Stimulated activated CD4-positive, alpha-beta T cell treated with anti-CD3 and anti-CD28 coated beads, Interleukin-4, amount 100 ng/mL, for 48 hours (primary cell): ENCODE data around the gene RSPRY1.

ENCODE experiments used
- DNase-seq, 2 donors: peaks; one replicate each; pipeline ENCODE4 v3.0.0-alpha.2; 2020; ENCODE audit warnings: low read depth in 2 of 2

The RSPRY1 gene

DNA sequence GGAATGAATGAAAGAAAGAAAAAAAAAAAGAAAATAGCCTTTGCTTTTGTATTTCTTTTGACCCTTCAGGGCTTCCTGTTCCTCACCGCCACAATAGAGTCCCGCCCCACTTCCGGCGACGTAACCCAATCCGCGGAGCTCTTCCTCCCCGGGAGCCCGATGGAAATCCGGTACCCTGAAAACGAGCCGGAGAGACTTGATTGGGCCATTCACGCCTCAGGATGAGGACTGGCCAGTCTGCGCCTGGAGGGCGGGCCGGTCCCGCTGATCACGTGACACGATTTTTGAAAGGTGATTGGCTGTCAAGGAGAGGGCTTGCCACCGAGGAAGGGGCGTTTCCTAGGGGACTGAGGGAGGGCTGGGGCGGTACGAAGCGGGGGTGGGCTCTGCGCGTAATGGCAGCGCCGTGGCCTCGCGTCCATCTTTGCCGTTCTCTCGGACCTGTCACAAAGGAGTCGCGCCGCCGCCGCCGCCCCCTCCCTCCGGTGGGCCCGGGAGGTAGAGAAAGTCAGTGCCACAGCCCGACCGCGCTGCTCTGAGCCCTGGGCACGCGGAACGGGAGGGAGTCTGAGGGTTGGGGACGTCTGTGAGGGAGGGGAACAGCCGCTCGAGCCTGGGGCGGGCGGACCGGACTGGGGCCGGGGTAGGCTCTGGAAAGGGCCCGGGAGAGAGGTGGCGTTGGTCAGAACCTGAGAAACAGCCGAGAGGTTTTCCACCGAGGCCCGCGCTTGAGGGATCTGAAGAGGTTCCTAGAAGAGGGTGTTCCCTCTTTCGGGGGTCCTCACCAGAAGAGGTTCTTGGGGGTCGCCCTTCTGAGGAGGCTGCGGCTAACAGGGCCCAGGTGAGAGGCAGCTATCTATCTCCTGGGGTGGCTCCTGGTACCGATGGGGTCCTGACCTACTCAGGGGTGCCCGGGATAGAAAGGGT, at the start of gene RSPRY1, which contains the start of gene PSME3IP1:
Gene RSPRY1, plus strand, starts transcription at position 385 of the 927 bp plus-strand sequence. CDS start 18,330 bp downstream, outside the sequence.
Gene PSME3IP1, minus strand, starts transcription at position 95 of the 927 bp plus-strand sequence. CDS start 12,185 bp downstream, outside the sequence.
- DNase-seq, result peak; percentile 95 to 97

DNA sequence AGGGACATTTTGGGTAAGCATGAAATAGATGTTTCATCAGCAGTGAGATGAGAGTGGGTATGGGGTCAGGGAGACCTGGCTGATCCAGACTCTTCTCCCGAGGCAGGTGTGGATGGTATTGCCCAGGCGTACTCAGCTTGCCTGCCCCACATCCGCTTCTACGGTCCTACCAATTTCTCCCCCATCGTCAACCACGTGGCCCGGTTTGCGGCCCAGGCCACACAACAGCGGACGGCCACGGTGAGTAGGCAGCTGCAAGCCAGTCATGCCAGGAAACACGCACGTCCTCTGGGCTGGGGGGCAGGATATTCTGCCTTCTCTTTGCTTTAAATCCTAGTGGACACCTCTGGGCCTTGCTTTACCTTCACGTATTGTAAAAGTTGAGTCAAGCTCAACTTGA, 49.1 kb upstream of the RSPRY1 start:
- DNase-seq, result no peak

DNA sequence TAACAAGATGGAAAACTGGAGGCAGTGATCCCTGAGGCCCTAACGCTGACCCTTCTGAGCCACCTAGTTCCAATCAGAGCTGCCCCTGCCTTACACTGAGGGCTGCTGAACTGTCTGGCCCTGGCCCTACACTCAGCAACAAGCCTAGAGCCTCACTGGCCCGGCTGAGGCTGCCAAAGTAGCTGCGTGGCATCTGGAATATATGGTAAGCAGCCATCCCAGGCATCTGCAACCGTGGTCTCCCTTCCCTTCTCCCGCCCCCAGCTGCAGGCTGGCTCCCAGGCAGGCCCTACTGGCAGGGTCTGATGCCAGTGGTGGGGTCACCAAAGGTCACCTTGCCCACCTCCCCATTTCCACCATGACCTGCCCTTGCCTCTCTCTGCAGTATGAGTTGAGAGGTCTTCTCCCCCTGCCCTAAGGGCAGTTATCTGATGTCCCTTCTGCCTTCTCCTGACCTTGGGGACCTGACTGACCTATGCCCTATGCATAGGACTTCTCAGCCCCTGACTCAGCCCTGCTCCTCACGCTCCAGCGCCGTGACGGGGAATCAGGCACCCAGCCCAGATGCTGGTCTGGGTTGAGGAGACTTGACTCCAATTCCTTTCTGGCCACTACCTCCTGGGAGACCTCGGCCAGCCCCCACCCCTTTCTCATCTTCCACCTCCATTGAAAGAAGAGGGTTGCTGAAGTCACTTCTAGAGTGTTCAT, 48.4 kb upstream of the RSPRY1 start:
- no peak for DNase-seq

DNA sequence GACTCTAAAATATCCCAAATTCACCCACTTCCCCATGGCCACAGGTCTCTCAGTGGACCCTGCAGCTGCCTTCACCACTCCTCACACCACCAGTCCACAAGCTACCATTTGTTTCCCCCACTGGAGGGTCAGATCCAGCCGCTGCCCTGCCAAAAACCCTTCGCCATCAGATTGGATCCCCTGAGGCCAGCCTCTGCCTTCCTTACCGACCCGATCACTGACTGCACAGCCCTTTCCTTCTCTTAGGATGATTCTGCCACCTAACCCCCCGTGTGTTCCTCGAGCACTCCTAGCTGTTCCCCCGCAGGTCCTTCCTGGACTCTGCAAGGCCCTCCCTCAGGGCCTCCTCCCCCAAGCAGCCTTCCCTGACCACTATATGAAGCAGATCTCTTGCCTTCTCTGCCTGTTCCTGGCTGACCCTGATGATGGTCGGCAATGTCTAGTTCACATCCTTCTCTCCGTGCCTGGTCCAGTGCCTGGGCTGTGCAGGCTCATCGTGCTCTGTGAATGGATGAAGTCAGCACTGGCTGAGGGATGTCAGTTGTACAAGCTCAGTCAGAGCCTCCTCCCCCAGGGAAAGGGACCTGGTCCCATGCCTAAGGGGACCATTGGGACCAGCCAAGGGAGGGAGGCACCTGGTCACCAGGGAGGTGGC, 47.7 kb upstream of the RSPRY1 start:
- no peak for DNase-seq

DNA sequence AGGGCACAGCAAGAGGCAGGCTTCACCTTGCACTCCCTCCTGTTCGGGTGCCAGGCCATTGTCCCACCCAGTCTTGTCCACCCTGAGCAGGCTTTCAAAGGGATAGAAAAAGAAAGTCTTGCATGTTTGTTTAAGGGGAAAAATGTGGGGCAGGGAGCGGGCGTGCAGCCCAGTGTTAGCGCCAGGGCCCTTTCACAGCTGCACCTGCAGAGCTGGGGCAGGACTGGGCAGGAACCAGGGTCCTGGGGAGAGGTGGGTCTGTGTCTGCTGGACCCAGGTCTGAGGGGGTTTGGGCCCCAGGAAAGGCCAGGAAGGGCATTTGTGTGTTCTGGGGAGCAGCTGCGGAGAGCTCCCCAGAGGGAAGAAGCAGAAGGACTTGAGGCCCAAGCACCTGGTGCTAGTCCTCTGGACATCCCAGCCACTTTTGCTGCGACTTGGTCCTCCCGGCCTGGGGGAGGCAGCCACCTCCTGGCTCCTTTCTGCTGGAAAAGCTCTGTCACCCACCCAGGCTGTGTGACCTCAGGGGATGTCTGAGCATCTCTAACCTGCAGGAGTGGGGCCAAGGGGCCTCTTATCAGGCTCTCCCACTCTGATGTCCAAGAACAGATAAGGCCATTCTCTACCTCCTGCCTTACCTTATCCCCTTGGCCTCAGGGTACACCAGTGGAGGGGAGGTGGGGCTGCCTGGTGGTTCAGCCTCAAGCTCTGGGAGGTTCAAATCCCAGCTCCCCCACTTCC, 45.0 kb upstream of the RSPRY1 start:
- DNase-seq, result no peak

GRCh38 chr16:57141822-57142631, 44.1 kb upstream of the RSPRY1 start:
- DNase-seq, result no peak

DNA sequence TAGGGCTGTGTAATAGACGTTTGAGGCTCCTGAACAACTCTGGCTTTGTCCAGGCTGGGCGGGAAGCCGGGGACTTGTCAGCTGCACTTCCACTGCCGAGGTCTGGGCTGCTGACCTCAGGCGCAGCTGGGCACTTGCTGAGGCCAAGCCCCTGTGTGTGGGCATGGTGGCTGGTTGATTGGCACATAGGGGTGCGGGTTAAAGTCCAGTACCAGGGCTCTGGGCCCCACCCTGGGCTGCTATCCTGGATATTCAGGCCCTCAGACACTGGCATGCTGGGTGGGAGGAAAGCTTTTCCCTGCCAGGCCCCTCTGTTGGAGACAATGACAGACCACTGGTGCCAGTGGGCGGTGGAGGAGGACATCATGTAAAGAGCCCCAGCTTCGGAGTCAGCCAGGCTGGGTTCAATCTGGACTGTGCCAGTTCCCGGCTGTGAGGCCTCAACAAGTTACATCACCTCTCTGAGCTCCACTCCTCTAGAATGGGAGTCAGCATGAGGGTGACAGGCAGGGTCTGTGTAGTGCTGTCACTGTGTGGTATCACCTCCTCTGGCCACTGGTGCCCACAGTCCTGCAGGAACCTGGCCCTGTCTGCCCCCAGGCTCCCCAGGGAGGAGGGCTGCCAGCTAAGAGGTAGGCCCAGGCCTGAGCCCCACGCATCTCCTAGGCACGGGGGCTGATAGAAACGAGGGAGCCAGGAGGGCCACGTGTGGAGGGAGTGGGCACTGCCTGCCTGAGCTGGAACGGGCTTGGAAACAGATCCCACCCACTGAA, 42.8 kb upstream of the RSPRY1 start:
- DNase-seq, result no peak

DNA sequence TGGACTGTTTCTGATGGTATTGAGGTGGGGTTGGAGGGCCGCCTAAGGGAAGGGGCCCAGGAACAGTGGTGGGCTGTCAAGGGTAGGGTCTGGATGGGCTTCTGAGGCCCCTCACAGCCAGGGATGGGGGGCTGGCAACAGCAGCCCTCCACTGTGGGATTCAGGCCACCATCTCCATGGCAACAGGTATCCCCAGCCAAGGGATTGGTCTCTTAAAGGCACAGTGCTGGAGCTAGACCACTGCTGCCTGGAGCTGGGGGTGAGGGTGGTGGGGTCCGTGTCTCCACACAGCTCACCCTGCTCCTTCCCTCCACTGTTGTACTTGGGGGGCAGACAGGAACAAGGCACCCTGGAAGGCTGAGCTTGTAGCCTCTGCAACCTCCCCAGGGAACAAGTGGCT, 42.1 kb upstream of the RSPRY1 start:
- DNase-seq, result no peak

- DNase-seq, result no peak
Measured at GRCh38 chr16:57145046-57146021, 40.8 kb upstream of the RSPRY1 start.

GRCh38 chr16:57146040-57146647, 40.0 kb upstream of the RSPRY1 start:
- DNase-seq, result no peak

DNA sequence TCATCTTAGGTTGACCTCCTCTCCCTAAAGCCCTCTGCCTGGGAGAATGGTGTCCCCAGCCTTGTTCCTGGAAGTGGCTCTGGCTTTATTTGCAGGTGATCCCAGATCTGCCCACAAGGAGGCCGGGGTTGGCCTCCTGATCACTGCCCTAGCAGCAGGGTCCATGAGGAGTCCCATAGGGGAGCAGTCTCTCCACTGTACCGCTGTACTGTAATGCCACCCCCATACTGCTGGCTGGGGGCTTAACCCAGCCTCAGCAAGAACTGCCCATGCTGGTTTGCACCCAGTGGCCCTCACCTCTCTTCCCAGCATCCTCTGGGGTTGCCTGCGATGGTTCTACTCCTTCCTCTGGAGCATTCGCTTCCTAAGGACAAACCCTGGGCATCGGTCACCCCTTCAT, 39.4 kb upstream of the RSPRY1 start:
- DNase-seq, result no peak

- DNase-seq, result no peak
Measured at GRCh38 chr16:57147381-57148221, 38.5 kb upstream of the RSPRY1 start.

GRCh38 chr16:57148481-57148880, 37.6 kb upstream of the RSPRY1 start:
- no peak for DNase-seq

GRCh38 chr16:57149391-57149790, 36.7 kb upstream of the RSPRY1 start:
- no peak for DNase-seq

GRCh38 chr16:57150682-57151330, 35.3 kb upstream of the RSPRY1 start:
- DNase-seq, result no peak

DNA sequence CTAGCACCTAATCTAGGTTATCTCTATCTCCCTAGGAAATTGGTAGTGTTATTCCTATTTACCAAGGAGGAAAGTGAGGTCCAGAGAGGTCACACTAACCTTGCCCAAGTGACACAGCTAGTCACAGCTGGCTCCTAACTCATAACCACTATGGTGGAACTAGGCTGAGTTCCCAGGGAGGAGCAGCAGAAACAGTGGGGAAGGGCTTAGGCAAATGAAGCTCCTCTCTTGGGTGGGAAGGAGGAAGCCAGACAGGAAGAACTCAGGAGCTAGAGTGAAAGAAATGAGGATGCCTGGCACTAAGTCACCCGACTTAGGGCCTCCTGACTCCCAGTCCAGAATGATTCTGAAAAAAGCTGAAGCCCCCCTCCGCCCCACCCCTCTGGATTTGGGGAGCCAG, 34.8 kb upstream of the RSPRY1 start:
- no peak for DNase-seq
